GM06990 (cell line): ENCODE data around the gene GINS2.

Source experiments
- DNase-seq: peaks from one replicate; pipeline ENCODE4 v3.0.0-alpha.2; 2011; ENCODE audit not compliant: insufficient read length; ENCODE audit errors: extremely low read depth
- H3K27me3 ChIP-seq: replicated peaks from 2 replicates; pipeline ENCODE4 v1.6.0; 2011; ENCODE audit warnings: low read length; ENCODE audit not compliant: control insufficient read depth, insufficient read depth
- H3K36me3 ChIP-seq: 2 replicates; pipeline ENCODE4 v1.5.1; 2011; ENCODE audit warnings: low read length; ENCODE audit not compliant: control insufficient read depth, insufficient read depth
- H3K4me3 ChIP-seq: replicated peaks from 2 replicates; pipeline ENCODE4 v1.5.1; 2011; ENCODE audit warnings: low read depth, mild to moderate bottlenecking, control low read depth, low read length
- TF ChIP-seq, protein P1 (sequence below): IDR thresholded peaks from 2 replicates; pipeline ENCODE4 v1.5.1; 2011; ENCODE audit warnings: low read length, control low read depth, mild to moderate bottlenecking, inconsistent platforms; ENCODE audit not compliant: insufficient read depth, poor library complexity, severe bottlenecking

GINS2 gene

DNA sequence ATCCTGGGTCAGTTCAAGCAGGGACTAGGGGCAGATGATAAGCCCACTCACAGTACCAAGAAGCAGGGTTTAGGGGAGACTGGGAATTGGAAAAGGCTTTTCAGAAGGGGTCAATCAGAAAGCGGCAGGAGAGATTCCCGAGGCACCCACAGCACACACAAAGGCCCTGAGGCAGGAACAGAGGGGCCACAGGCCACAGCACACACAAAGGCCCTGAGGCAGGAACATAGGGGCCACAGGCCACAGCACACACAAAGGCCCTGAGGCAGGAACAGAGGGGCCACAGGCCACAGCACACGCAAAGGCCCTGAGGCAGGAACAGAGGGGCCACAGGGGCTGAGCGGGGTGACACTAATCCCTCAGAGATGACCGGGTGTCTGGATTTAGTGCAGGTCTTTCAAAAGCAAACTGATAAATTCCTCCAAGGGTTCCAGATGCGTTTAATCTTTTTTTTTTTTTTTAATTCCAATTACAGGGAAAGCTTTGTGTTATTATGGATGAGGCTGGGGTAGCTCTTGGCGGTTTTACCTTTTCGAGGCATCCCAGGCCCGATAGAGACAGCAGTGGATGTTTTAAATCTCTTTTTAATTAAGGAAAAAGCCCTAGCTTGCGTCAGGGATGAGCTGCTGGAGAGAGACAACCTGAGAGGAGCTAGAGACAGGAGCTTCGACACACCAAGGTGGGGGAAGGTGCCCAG is 31.0 kb upstream of the GINS2 start:
- Histone ChIP-seq H3K27me3 (no peaks in the 10 kb centered on the region), H3K4me3 (no peak overlapping the region), H3K36me3 (no peaks in the 10 kb centered on the region; the same call in 1 of the 2 replicates)
- no peak for DNase-seq
- TF ChIP-seq, protein P1, sequence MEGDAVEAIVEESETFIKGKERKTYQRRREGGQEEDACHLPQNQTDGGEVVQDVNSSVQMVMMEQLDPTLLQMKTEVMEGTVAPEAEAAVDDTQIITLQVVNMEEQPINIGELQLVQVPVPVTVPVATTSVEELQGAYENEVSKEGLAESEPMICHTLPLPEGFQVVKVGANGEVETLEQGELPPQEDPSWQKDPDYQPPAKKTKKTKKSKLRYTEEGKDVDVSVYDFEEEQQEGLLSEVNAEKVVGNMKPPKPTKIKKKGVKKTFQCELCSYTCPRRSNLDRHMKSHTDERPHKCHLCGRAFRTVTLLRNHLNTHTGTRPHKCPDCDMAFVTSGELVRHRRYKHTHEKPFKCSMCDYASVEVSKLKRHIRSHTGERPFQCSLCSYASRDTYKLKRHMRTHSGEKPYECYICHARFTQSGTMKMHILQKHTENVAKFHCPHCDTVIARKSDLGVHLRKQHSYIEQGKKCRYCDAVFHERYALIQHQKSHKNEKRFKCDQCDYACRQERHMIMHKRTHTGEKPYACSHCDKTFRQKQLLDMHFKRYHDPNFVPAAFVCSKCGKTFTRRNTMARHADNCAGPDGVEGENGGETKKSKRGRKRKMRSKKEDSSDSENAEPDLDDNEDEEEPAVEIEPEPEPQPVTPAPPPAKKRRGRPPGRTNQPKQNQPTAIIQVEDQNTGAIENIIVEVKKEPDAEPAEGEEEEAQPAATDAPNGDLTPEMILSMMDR: no peak

DNA sequence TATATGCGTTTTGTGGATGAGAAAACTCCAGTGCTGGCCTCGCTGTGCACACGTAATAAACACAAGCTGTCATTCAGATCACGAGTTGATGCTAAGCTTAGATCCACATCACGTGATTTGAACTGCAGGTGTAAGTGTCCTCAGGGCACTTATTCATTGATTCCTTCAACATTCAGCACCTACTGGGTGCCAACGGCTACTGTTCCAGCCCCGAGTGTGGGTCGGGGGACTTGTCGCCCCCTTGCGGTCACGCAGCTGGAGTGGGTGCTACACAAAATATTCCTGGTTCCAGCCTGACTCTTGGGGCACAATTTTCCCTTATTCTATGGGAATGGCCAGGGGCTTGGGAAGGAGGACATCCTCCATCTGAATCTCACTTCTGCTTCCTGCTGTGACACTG is 29.9 kb upstream of the GINS2 start:
- TF ChIP-seq, protein P1: peak; percentile 66
- DNase-seq: peak; percentile 35
- Histone ChIP-seq H3K27me3 (no peaks in the 10 kb centered on the region), H3K4me3 (no peak overlapping the region), H3K36me3 (no peaks in the 10 kb centered on the region; the same call in 1 of the 2 replicates)

DNA sequence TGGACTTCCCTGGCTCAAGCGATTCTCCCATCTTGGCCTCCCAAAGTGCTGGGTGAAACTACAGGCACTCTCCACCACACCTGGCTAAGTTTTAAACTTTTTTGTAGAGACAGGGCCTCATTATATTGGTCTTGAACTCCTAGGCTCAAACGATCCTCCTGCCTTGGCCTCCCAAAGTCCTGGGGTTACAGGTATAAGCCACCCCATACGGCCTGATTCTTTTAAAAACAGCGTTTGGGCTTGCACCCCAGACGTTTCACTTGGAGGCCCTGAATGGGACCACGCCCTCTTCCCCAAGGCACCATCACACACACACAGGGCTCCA is 29.4 kb upstream of the GINS2 start:
- Histone ChIP-seq H3K36me3 (no peaks in the 10 kb centered on the region; the same call in 1 of the 2 replicates), H3K4me3 (no peak overlapping the region), H3K27me3 (no peaks in the 10 kb centered on the region)
- DNase-seq: no peak
- TF ChIP-seq, protein P1: no peak

DNA sequence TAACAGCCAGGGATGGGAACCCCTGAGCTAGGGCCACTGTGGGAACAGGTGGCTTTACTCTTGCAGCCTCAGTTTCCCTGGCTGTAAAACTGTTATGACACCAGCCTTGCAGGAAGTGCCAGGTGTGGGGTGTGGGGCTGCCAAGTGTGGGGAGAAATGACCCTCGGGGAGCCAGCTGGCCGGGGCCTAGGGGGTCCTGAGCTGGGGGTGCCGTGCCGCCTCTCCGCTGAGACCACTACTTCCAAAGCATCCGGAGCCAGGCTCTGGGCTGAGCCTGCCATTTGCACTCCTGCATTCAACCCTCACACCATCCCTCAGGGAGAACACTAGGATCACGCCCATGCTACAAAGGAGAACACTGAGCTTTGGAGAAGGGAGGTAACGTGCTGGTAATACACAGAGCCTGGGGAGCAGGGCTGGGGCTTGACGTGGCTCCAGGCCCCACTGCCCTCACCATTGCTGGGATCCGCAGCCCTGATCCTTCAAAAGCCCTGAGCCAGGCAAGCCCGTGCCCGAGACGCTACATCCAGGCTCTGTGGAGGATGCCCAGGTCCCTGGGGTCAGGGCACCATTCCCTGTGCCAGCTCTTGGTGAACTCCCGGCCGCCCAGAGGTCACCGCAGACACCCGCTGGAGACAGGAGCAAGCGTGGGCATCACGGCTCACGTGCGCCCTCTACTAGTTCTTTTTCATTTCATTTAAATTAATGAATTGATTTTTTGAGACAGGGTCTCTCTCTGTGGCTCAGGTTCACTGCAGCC is 28.8 kb upstream of the GINS2 start:
- peak; percentile 40 for DNase-seq
- TF ChIP-seq, protein P1: peak; percentile 70
- H3K36me3 ChIP-seq: no peaks in the 10 kb centered on the region; the same call in 1 of the 2 replicates
- H3K27me3 ChIP-seq: no peaks in the 10 kb centered on the region
- no peak overlapping the region for H3K4me3 ChIP-seq

DNA sequence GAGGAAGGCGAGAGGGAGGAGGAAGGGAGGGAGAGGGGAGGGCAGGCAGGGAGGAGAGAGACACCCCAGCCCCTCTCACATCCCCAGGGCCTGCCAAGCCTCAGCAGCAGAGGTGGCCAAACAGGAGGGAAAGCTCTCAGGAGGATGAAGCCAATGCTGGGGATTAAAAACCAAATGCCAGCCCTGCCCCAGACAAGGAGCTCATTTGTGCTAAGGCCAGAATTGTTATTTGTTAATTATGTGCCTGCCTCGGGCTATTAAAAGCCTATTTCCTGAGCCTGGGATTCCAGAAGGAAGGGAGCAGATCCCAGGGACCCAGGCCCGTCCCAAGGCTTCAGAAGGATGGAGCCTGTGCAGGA is 27.9 kb upstream of the GINS2 start:
- no peak for DNase-seq
- H3K27me3 ChIP-seq: no peaks in the 10 kb centered on the region
- H3K4me3 ChIP-seq: no peak overlapping the region
- TF ChIP-seq, protein P1: no peak
- no peaks in the 10 kb centered on the region; the same call in 1 of the 2 replicates for H3K36me3 ChIP-seq
